B cell (primary cell): ENCODE measurements around the gene ZDHHC1. TPM values are rescaled to one million over a fixed set of nuclear protein-coding genes. Genes with fewer than 3 reads are reported as not detected.

Experiments used
- ATAC-seq: fragments of 200-7000 bp; cut with Tn5 transposase; one replicate; pipeline ENCODE4 v1.10.0; 2021; ENCODE audit warnings: low read depth, mild to moderate bottlenecking, moderate number of reproducible peaks, moderate library complexity
- CTCF ChIA-PET: fragments of 350-600 bp; sonication (Branson Sonifier 250); formaldehyde crosslinking; loops from one replicate; lab custom pipeline; 2021; ENCODE audit warnings: antibody characterized with exemption, inconsistent platforms; lab: Charles Lee
- POLR2A ChIA-PET: fragments of 350-600 bp; sonication (Branson Sonifier 250); formaldehyde crosslinking; loops from one replicate; lab custom pipeline; 2021; ENCODE audit warnings: antibody characterized with exemption; lab: Charles Lee
- DNase-seq: peaks from one replicate; pipeline ENCODE4 v3.0.0; 2013
- H2AFZ ChIP-seq: 2 replicates; pipeline ENCODE4 v1.6.1; 2012; ENCODE audit warnings: mild to moderate bottlenecking, low read depth, low read length; ENCODE audit not compliant: insufficient read depth, poor library complexity, severe bottlenecking
- H3K27ac ChIP-seq, 2 donors: 1 replicate in 1 of 2; 2 replicates in 1 of 2; pipeline ENCODE4 v1.5.1; 2012 to 2013; ENCODE audit warnings: low read length in 2 of 2, mild to moderate bottlenecking in 2 of 2, moderate library complexity in 1 of 2
- H3K27me3 ChIP-seq, 4 experiments: fragments of 200-600 bp in 1 of 4; sonication (generic) in 1 of 4; replicated peaks in 1 of 4; 1 replicate in 2 of 4; 2 replicates in 2 of 4; pipeline versions ENCODE4 v1.6.1 to v1.7.0; 2013 to 2016; ENCODE audit warnings: low read length in 3 of 4, mild to moderate bottlenecking in 2 of 4, mixed read lengths in 1 of 4, moderate library complexity in 1 of 4; ENCODE audit not compliant: insufficient read depth in 4 of 4, control insufficient read depth in 3 of 4; ENCODE audit errors: control extremely low read depth in 1 of 4
- H3K36me3 ChIP-seq, 2 experiments: replicated peaks in 1 of 2; 1 replicate in 1 of 2; 2 replicates in 1 of 2; pipeline versions ENCODE4 v1.6.1 to v1.7.1; 2013; ENCODE audit warnings: low read length in 1 of 2; ENCODE audit not compliant: insufficient read depth in 2 of 2, control insufficient read depth in 1 of 2; ENCODE audit errors: control extremely low read depth in 1 of 2, extremely low read depth in 1 of 2
- H3K4me1 ChIP-seq, 2 donors: fragments of 200-600 bp in 1 of 2; sonication (generic) in 1 of 2; 1 replicate in 1 of 2; 2 replicates in 1 of 2; pipeline versions ENCODE4 v1.5.1 to v1.6.1; 2013 to 2017; ENCODE audit warnings: low read length in 2 of 2; ENCODE audit not compliant: control insufficient read depth in 2 of 2, insufficient read depth in 2 of 2
- H3K4me2 ChIP-seq: replicated peaks from 2 replicates; pipeline ENCODE3; 2012; ENCODE audit warnings: mild to moderate bottlenecking, low read depth, low read length; ENCODE audit not compliant: poor library complexity, severe bottlenecking
- H3K4me3 ChIP-seq, 5 experiments: fragments of 200-600 bp in 1 of 5; sonication (generic) in 1 of 5; 1 replicate in 3 of 5; 2 replicates in 2 of 5; pipeline versions ENCODE4 v1.5.1 to v1.7.0; 2011 to 2016; ENCODE audit warnings: low read length in 4 of 5, mild to moderate bottlenecking in 4 of 5, low read depth in 2 of 5, control low read depth in 1 of 5, moderate library complexity in 1 of 5; ENCODE audit not compliant: insufficient read depth in 1 of 5; ENCODE audit errors: control extremely low read depth in 1 of 5, extremely low read depth in 1 of 5
- H3K79me2 ChIP-seq: fragments of 200-600 bp; sonication (generic); one replicate; pipeline ENCODE4 v1.6.0; 2016; ENCODE audit warnings: low read length; ENCODE audit not compliant: control insufficient read depth, insufficient read depth
- H3K9ac ChIP-seq: fragments of 200-600 bp; sonication (generic); 2 replicates; pipeline ENCODE4 v1.6.1; 2017; ENCODE audit warnings: mild to moderate bottlenecking, low read length, moderate library complexity
- H3K9me3 ChIP-seq, 3 donors: one replicate each; pipeline versions ENCODE4 v1.6.1 to v1.7.1; 2013; ENCODE audit warnings: low read length in 2 of 3; ENCODE audit not compliant: control insufficient read depth in 2 of 3, insufficient read depth in 1 of 3; ENCODE audit errors: control extremely low read depth in 1 of 3
- H4K20me1 ChIP-seq: 2 replicates; pipeline ENCODE4 v1.6.0; 2012; ENCODE audit warnings: mild to moderate bottlenecking, low read length; ENCODE audit not compliant: insufficient read depth, control insufficient read depth, poor library complexity, severe bottlenecking
- H3K27ac Mint-ChIP-seq: one replicate; pipeline ENCODE4 v1.8.0; 2021; ENCODE audit warnings: mixed read lengths
- H3K27me3 Mint-ChIP-seq: one replicate; pipeline ENCODE4 v1.8.0; 2021; ENCODE audit warnings: mixed read lengths
- H3K4me1 Mint-ChIP-seq: one replicate; pipeline ENCODE4 v1.8.0; 2021; ENCODE audit warnings: mixed read lengths
- H3K4me3 Mint-ChIP-seq: one replicate; pipeline ENCODE4 v1.8.0; 2021; ENCODE audit warnings: mixed read lengths
- H3K9me3 Mint-ChIP-seq: one replicate; pipeline ENCODE4 v1.8.0; 2022; ENCODE audit warnings: mixed read lengths; ENCODE audit not compliant: insufficient read depth
- EZH2 ChIP-seq: IDR thresholded peaks from 2 replicates; pipeline ENCODE4 v1.6.1; 2012; ENCODE audit warnings: borderline replicate concordance, low read depth, mild to moderate bottlenecking, moderate library complexity, low read length; ENCODE audit not compliant: insufficient read depth, poor library complexity, severe bottlenecking
- WGBS: methylation state at CpG from one replicate; pipeline ENCODE4 v1.1.5; 2013; ENCODE audit warnings: missing lambda C conversion rate; ENCODE audit not compliant: insufficient coverage; 5-methylcytosine and 5-hydroxymethylcytosine counted together
- intact Hi-C: fragments of 100-400 bp; cut with micrococcal nuclease; formaldehyde crosslinking; loops from one replicate; pipeline ENCODE4 v1.10.0; 2022
- polyA plus RNA-seq: library from polyadenylated mRNA; depleted of rRNA; stranded (reverse); fragments of >200 nt; gene quantifications from 2 replicates; pipeline ENCODE4 v1.2.3, GENCODE V29; 2012
- total RNA-seq, 2 donors: library from RNA; stranded (reverse); fragments of 120-200 nt in 1 of 2; gene quantifications; 1 replicate in 1 of 2; 2 replicates in 1 of 2; pipeline versions ENCODE4 v1.2.3 to v1.2.4, GENCODE V29; 2013 to 2022
- TF ChIP-seq, protein P1 (sequence below): fragments of 200-600 bp; IDR thresholded peaks from one replicate; pipeline ENCODE4 v1.8.0; 2022; ENCODE audit warnings: antibody characterized with exemption, mild to moderate bottlenecking

Gene ZDHHC1
- total and polyA plus RNA-seq, 2 donors (not counting 1 experiment from before 2014, with no cell fraction given): 0.58 to 2.8 TPM

GRCh38 chr16:67391424-67392300 lies 24.6 kb downstream of the ZDHHC1 start:
- peaks cover 0 to 36% (median 31%) of the 10 kb centered on the region in 4 experiments for H3K27me3 ChIP-seq
- 87% methylated on average over 9 of the region's 15 CpGs for WGBS
- Mint-ChIP-seq H3K4me1 (peaks cover 26% of the 10 kb centered on the region), H3K27ac (no peak overlapping the region), H3K4me3 (no peak overlapping the region), H3K27me3 (peaks cover 31% of the 10 kb centered on the region), H3K9me3 (no peaks in the 10 kb centered on the region)
- H3K79me2 ChIP-seq: no peaks in the 10 kb centered on the region
- peaks cover 35 to 36% of the 10 kb centered on the region in 2 donors for H3K4me1 ChIP-seq
- DNase-seq (no peak), ATAC-seq (no peak)
- no peak for TF ChIP-seq EZH2
- TF ChIP-seq, protein P1, sequence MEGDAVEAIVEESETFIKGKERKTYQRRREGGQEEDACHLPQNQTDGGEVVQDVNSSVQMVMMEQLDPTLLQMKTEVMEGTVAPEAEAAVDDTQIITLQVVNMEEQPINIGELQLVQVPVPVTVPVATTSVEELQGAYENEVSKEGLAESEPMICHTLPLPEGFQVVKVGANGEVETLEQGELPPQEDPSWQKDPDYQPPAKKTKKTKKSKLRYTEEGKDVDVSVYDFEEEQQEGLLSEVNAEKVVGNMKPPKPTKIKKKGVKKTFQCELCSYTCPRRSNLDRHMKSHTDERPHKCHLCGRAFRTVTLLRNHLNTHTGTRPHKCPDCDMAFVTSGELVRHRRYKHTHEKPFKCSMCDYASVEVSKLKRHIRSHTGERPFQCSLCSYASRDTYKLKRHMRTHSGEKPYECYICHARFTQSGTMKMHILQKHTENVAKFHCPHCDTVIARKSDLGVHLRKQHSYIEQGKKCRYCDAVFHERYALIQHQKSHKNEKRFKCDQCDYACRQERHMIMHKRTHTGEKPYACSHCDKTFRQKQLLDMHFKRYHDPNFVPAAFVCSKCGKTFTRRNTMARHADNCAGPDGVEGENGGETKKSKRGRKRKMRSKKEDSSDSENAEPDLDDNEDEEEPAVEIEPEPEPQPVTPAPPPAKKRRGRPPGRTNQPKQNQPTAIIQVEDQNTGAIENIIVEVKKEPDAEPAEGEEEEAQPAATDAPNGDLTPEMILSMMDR: no peak
- H2AFZ ChIP-seq: no peak overlapping the region
- H3K9me3 ChIP-seq: peaks cover 0 to 18% (median 0%) of the 10 kb centered on the region in 3 donors
- H3K4me3 ChIP-seq: no peak overlapping the region
- ChIA-PET POLR2A (no interaction called here), CTCF (no interaction called here)
- H4K20me1 ChIP-seq: no peaks in the 10 kb centered on the region
- intact Hi-C loops: loop anchor here (10.0 kb wide), 1 partner anchor 47 kb away; no protein-coding TSS in a partner anchor
- H3K36me3 ChIP-seq: no peaks in the 10 kb centered on the region
- H3K9ac ChIP-seq: no peak overlapping the region
- H3K4me2 ChIP-seq: no peak overlapping the region
- H3K27ac ChIP-seq: no peak overlapping the region
